Stimulated activated naive B cell treated with anti-CD40 and anti-IgM and Interleukin-4, amounts not matched to agents 10 μg/mL and 1 μg/mL and 100 μg/mL, for 72 hours (primary cell): ENCODE measurements around the gene RBM18.
A peak's percentile ranks its signal among the peaks of the same experiment; 100 is the strongest.

ENCODE experiments used
- ATAC-seq, 2 donors: fragments of 150-1000 bp; cut with Tn5 transposase; replicated peaks; 2 replicates each; pipeline ENCODE4 v1.10.0; 2021; ENCODE audit warnings: moderate library complexity in 1 of 2
- DNase-seq: peaks from one replicate; pipeline ENCODE4 v3.0.0; 2021
- H3K27ac Mint-ChIP-seq: one replicate; pipeline ENCODE4 v1.8.0; 2022; ENCODE audit warnings: mild to moderate bottlenecking, mixed read lengths
- H3K27me3 Mint-ChIP-seq, 2 donors: one replicate each; pipeline ENCODE4 v1.8.0; 2022; ENCODE audit warnings: mixed read lengths in 2 of 2
- H3K36me3 Mint-ChIP-seq, 2 donors: one replicate each; pipeline ENCODE4 v1.8.0; 2022; ENCODE audit warnings: mixed read lengths in 2 of 2, mild to moderate bottlenecking in 1 of 2
- H3K4me1 Mint-ChIP-seq, 2 donors: one replicate each; pipeline ENCODE4 v1.8.0; 2022; ENCODE audit warnings: mixed read lengths in 2 of 2, mild to moderate bottlenecking in 1 of 2
- H3K4me3 Mint-ChIP-seq, 2 donors: one replicate each; pipeline ENCODE4 v1.8.0; 2022; ENCODE audit warnings: mild to moderate bottlenecking in 2 of 2, mixed read lengths in 2 of 2, moderate library complexity in 1 of 2
- H3K9me3 Mint-ChIP-seq, 2 donors: one replicate each; pipeline ENCODE4 v1.8.0; 2022; ENCODE audit warnings: mixed read lengths in 2 of 2, mild to moderate bottlenecking in 1 of 2

RBM18 gene

GRCh38 chr9:122244349-122244748, 20.3 kb downstream of the RBM18 start:
- H3K27me3 Mint-ChIP-seq: no peaks in the 10 kb centered on the region
- no peak for DNase-seq
- H3K36me3 Mint-ChIP-seq: peaks cover 31 to 54% of the 10 kb centered on the region in 2 donors
- ATAC-seq: no peak
- H3K4me3 Mint-ChIP-seq: no peak overlapping the region
- H3K27ac Mint-ChIP-seq: no peak overlapping the region
- H3K4me1 Mint-ChIP-seq: no peaks in the 10 kb centered on the region
- H3K9me3 Mint-ChIP-seq: no peaks in the 10 kb centered on the region

- Mint-ChIP-seq H3K36me3 (peaks cover 24 to 33% of the 10 kb centered on the region in 2 donors), H3K27me3 (no peaks in the 10 kb centered on the region), H3K4me3 (no peak overlapping the region), H3K9me3 (no peaks in the 10 kb centered on the region), H3K4me1 (no peaks in the 10 kb centered on the region), H3K27ac (no peak overlapping the region)
- DNase-seq (no peak), ATAC-seq (no peak)
Measured at GRCh38 chr9:122239722-122240121, 24.9 kb downstream of the RBM18 start.

- Mint-ChIP-seq H3K27me3 (no peaks in the 10 kb centered on the region), H3K9me3 (no peaks in the 10 kb centered on the region), H3K4me3 (no peak overlapping the region), H3K27ac (no peak overlapping the region), H3K36me3 (peaks cover 11 to 16% of the 10 kb centered on the region in 2 donors), H3K4me1 (no peaks in the 10 kb centered on the region)
- no peak for DNase-seq
- ATAC-seq: no peak
Measured at GRCh38 chr9:122236681-122237080, 28.0 kb downstream of the RBM18 start.

GRCh38 chr9:122234022-122234748, 30.5 kb downstream of the RBM18 start:
- Mint-ChIP-seq H3K36me3 (peaks cover 3 to 4% of the 10 kb centered on the region in 2 donors), H3K9me3 (no peaks in the 10 kb centered on the region), H3K4me1 (no peaks in the 10 kb centered on the region), H3K27ac (no peak overlapping the region), H3K27me3 (no peaks in the 10 kb centered on the region), H3K4me3 (no peak overlapping the region)
- DNase-seq: no peak
- ATAC-seq: no peak

GRCh38 chr9:122232796-122233306, 31.8 kb downstream of the RBM18 start:
- no peak for ATAC-seq
- DNase-seq: no peak
- peaks cover 0 to 4% of the 10 kb centered on the region in 2 donors for H3K27me3 Mint-ChIP-seq
- H3K4me3 Mint-ChIP-seq: no peak overlapping the region
- H3K4me1 Mint-ChIP-seq: no peaks in the 10 kb centered on the region
- H3K27ac Mint-ChIP-seq: no peak overlapping the region
- H3K9me3 Mint-ChIP-seq: no peaks in the 10 kb centered on the region
- H3K36me3 Mint-ChIP-seq: no peaks in the 10 kb centered on the region

GRCh38 chr9:122229485-122229837, 35.2 kb downstream of the RBM18 start:
- peaks cover 0 to 3% of the 10 kb centered on the region in 2 donors for H3K36me3 Mint-ChIP-seq
- H3K27me3 Mint-ChIP-seq: peaks cover 26 to 31% of the 10 kb centered on the region in 2 donors
- DNase-seq: no peak
- no peak overlapping the region for H3K27ac Mint-ChIP-seq
- no peak for ATAC-seq
- H3K4me3 Mint-ChIP-seq: no peak overlapping the region
- H3K4me1 Mint-ChIP-seq: peaks cover 0 to 5% of the 10 kb centered on the region in 2 donors
- no peaks in the 10 kb centered on the region for H3K9me3 Mint-ChIP-seq

GRCh38 chr9:122228568-122229484, 35.8 kb downstream of the RBM18 start, which contains the start of gene LHX6:
TSS of gene LHX6 (minus strand) at chr9:122228957. CDS start at chr9:122228740, 217 bp downstream.
- Mint-ChIP-seq H3K27me3 (peaks cover 31 to 38% of the 10 kb centered on the region in 2 donors), H3K4me1 (peaks cover 0 to 5% of the 10 kb centered on the region in 2 donors), H3K4me3 (peak within 1 kb of the TSS; percentile 65 to 79), H3K27ac (no peak within 1 kb of the TSS), H3K36me3 (peaks cover 0 to 3% of the 10 kb centered on the region in 2 donors), H3K9me3 (no peaks in the 10 kb centered on the region)
- DNase-seq: no peak
- peak in 1 of 2 donors; percentile 34 for ATAC-seq

- Mint-ChIP-seq H3K4me1 (peaks cover 0 to 5% of the 10 kb centered on the region in 2 donors), H3K27ac (no peak overlapping the region), H3K9me3 (no peaks in the 10 kb centered on the region), H3K36me3 (peaks cover 0 to 3% of the 10 kb centered on the region in 2 donors), H3K27me3 (peaks cover 37 to 44% of the 10 kb centered on the region in 2 donors), H3K4me3 (peak overlapping the region; percentile 65 to 79)
- DNase-seq (no peak), ATAC-seq (no peak)
Measured at GRCh38 chr9:122228191-122228567, 36.5 kb downstream of the RBM18 start.

GRCh38 chr9:122227575-122227900, 37.1 kb downstream of the RBM18 start:
- H3K36me3 Mint-ChIP-seq: peaks cover 0 to 3% of the 10 kb centered on the region in 2 donors
- DNase-seq (no peak), ATAC-seq (no peak)
- no peak overlapping the region for H3K27ac Mint-ChIP-seq
- no peaks in the 10 kb centered on the region for H3K9me3 Mint-ChIP-seq
- peaks cover 6 to 8% of the 10 kb centered on the region in 2 donors for H3K4me1 Mint-ChIP-seq
- H3K27me3 Mint-ChIP-seq: peaks cover 44 to 50% of the 10 kb centered on the region in 2 donors
- H3K4me3 Mint-ChIP-seq: peak overlapping the region in 1 of 2 donors; percentile 47

- Mint-ChIP-seq H3K27ac (no peak overlapping the region), H3K4me3 (peak overlapping the region; percentile 34 to 43), H3K9me3 (no peaks in the 10 kb centered on the region), H3K36me3 (peaks cover 0 to 3% of the 10 kb centered on the region in 2 donors), H3K4me1 (peaks cover 7 to 8% of the 10 kb centered on the region in 2 donors), H3K27me3 (peaks cover 49 to 56% of the 10 kb centered on the region in 2 donors)
- no peak for DNase-seq
- no peak for ATAC-seq
Measured at GRCh38 chr9:122226758-122227574, 37.7 kb downstream of the RBM18 start.

- peaks cover 57 to 63% of the 10 kb centered on the region in 2 donors for H3K27me3 Mint-ChIP-seq
- ATAC-seq: no peak
- H3K4me1 Mint-ChIP-seq: peaks cover 7 to 8% of the 10 kb centered on the region in 2 donors
- H3K36me3 Mint-ChIP-seq: peaks cover 0 to 3% of the 10 kb centered on the region in 2 donors
- DNase-seq: no peak
- H3K27ac Mint-ChIP-seq: no peak overlapping the region
- no peaks in the 10 kb centered on the region for H3K9me3 Mint-ChIP-seq
- no peak overlapping the region for H3K4me3 Mint-ChIP-seq
Measured at GRCh38 chr9:122226142-122226757, 38.4 kb downstream of the RBM18 start.

- peak overlapping the region; percentile 57 for H3K27ac Mint-ChIP-seq
- peaks cover 60 to 67% of the 10 kb centered on the region in 2 donors for H3K27me3 Mint-ChIP-seq
- H3K9me3 Mint-ChIP-seq: no peaks in the 10 kb centered on the region
- ATAC-seq (no peak), DNase-seq (no peak)
- H3K36me3 Mint-ChIP-seq: peaks cover 0 to 3% of the 10 kb centered on the region in 2 donors
- H3K4me3 Mint-ChIP-seq: no peak overlapping the region
- H3K4me1 Mint-ChIP-seq: peaks cover 8 to 10% of the 10 kb centered on the region in 2 donors
Measured at GRCh38 chr9:122225312-122226141, 39.1 kb downstream of the RBM18 start.

GRCh38 chr9:122223435-122223834, 41.2 kb downstream of the RBM18 start:
- DNase-seq: no peak
- ATAC-seq: no peak
- Mint-ChIP-seq H3K4me3 (no peak overlapping the region), H3K27me3 (peaks cover 77 to 88% of the 10 kb centered on the region in 2 donors), H3K36me3 (peaks cover 0 to 3% of the 10 kb centered on the region in 2 donors), H3K27ac (no peak overlapping the region), H3K9me3 (no peaks in the 10 kb centered on the region), H3K4me1 (peaks cover 21 to 29% of the 10 kb centered on the region in 2 donors)
